Endothelial cell of umbilical vein (primary cell): ENCODE results near the gene PIK3R4. TPM values are rescaled to one million over a fixed set of nuclear protein-coding genes. Genes with fewer than 3 reads are reported as not detected.
A peak's percentile ranks its signal among the peaks of the same experiment; 100 is the strongest.

ENCODE experiments used
- BruUV-seq: library from RNA; stranded (reverse); fragments of 400-500 nt; replicated peaks from 2 replicates; lab custom pipeline; 2021; lab: Mats Ljungman, UMichigan
- CTCF ChIA-PET: fragments of 300-600, 350-600 bp; sonication (Branson Sonifier 250); formaldehyde crosslinking; loops from one replicate; lab custom pipeline; 2021; ENCODE audit warnings: antibody characterized with exemption, inconsistent platforms; lab: Charles Lee
- POLR2A ChIA-PET: fragments of 300-600, 350-600 bp; sonication (Branson Sonifier 250); formaldehyde crosslinking; loops from one replicate; lab custom pipeline; 2021; ENCODE audit warnings: antibody characterized with exemption, inconsistent platforms; lab: Charles Lee
- DNase-seq: peaks from one replicate; pipeline ENCODE4 v3.0.0-alpha.2; 2011; ENCODE audit warnings: low read depth, low spot score
- FAIRE-seq: peaks from 2 replicates; lab custom pipeline; 2011; peaks lifted over from hg19 to GRCh38; lab: Jason Lieb, UNC
- H2AFZ ChIP-seq: 2 replicates; pipeline ENCODE4 v1.6.0; 2012; ENCODE audit warnings: low read depth, low read length, control low read depth, inconsistent platforms
- H3K27ac ChIP-seq: 2 replicates; pipeline ENCODE4 v1.5.1; 2011; ENCODE audit warnings: low read depth, mild to moderate bottlenecking, control low read depth, low read length, moderate library complexity; ENCODE audit not compliant: insufficient read depth
- H3K27me3 ChIP-seq, 2 experiments: 2 replicates each; pipeline versions ENCODE4 v1.6.0 to v1.6.1; 2011; ENCODE audit warnings: low read length in 2 of 2, mixed read lengths in 1 of 2; ENCODE audit not compliant: control insufficient read depth in 2 of 2, insufficient read depth in 2 of 2
- H3K36me3 ChIP-seq, 2 experiments: 2 replicates in 1 of 2; 3 replicates in 1 of 2; pipeline ENCODE4 v1.5.1; 2011; ENCODE audit warnings: low read length in 2 of 2, mild to moderate bottlenecking in 1 of 2, moderate library complexity in 1 of 2; ENCODE audit not compliant: control insufficient read depth in 2 of 2, insufficient read depth in 2 of 2; ENCODE audit errors: extremely low read depth in 1 of 2
- H3K4me1 ChIP-seq: 3 replicates; pipeline ENCODE4 v1.5.1; 2011; ENCODE audit warnings: mild to moderate bottlenecking, low read length; ENCODE audit not compliant: control insufficient read depth, insufficient read depth; ENCODE audit errors: extremely low read depth
- H3K4me2 ChIP-seq: 2 replicates; pipeline ENCODE4 v1.6.1; 2011; ENCODE audit warnings: low read length, control low read depth, mixed read lengths; ENCODE audit not compliant: insufficient read depth
- H3K4me3 ChIP-seq, 3 experiments: fragments of 200-600 bp in 1 of 3; sonication (generic), shearing (Covaris generic) in 1 of 3; replicated peaks in 1 of 3; 2 replicates each; pipeline ENCODE4 v1.5.1; 2011 to 2016; ENCODE audit warnings: control low read depth in 3 of 3, low read length in 3 of 3, mild to moderate bottlenecking in 2 of 3, inconsistent platforms in 1 of 3, low read depth in 1 of 3, moderate library complexity in 1 of 3; ENCODE audit not compliant: insufficient read depth in 1 of 3
- H3K79me2 ChIP-seq: 2 replicates; pipeline ENCODE4 v1.6.0; 2012; ENCODE audit warnings: low read length, inconsistent platforms; ENCODE audit not compliant: control insufficient read depth, insufficient read depth
- H3K9ac ChIP-seq: replicated peaks from 2 replicates; pipeline ENCODE3; 2011; ENCODE audit warnings: low read length, control low read depth; ENCODE audit not compliant: insufficient read depth; ENCODE audit errors: extremely low read depth
- H3K9me1 ChIP-seq: replicated peaks from 3 replicates; pipeline ENCODE4 v1.6.0; 2011; ENCODE audit warnings: mild to moderate bottlenecking, low read length; ENCODE audit not compliant: control insufficient read depth, insufficient read depth; ENCODE audit errors: extremely low read depth
- H3K9me3 ChIP-seq: replicated peaks from 2 replicates; pipeline ENCODE4 v1.5.1; 2012; ENCODE audit warnings: low read length, inconsistent platforms; ENCODE audit not compliant: control insufficient read depth, insufficient read depth
- H4K20me1 ChIP-seq: replicated peaks from 2 replicates; pipeline ENCODE3; 2011; ENCODE audit warnings: mild to moderate bottlenecking, low read length; ENCODE audit not compliant: control insufficient read depth, insufficient read depth; ENCODE audit errors: extremely low read depth
- CTCF ChIP-seq, 2 donors: IDR thresholded peaks; 1 replicate in 1 of 2; 2 replicates in 1 of 2; pipeline ENCODE4 v1.5.1; 2011; ENCODE audit warnings: low read length in 2 of 2, mild to moderate bottlenecking in 2 of 2, moderate library complexity in 2 of 2, control low read depth in 1 of 2, inconsistent platforms in 1 of 2, low read depth in 1 of 2; ENCODE audit not compliant: insufficient read depth in 1 of 2; ENCODE audit errors: extremely low read depth in 1 of 2
- EZH2 ChIP-seq: IDR thresholded peaks from 2 replicates; pipeline ENCODE4 v1.6.1; 2012; ENCODE audit warnings: borderline replicate concordance, low read depth, mild to moderate bottlenecking, moderate library complexity, low read length, inconsistent platforms; ENCODE audit not compliant: severe bottlenecking
- FOS ChIP-seq: IDR thresholded peaks from 2 replicates; pipeline ENCODE4 v1.6.1; 2011; ENCODE audit warnings: mild to moderate bottlenecking, low read length, moderate library complexity, borderline replicate concordance; ENCODE audit not compliant: insufficient read depth
- GATA2 ChIP-seq: IDR thresholded peaks from 2 replicates; pipeline ENCODE4 v1.7.0; 2011; ENCODE audit warnings: low read depth, mild to moderate bottlenecking, moderate library complexity, mixed read lengths, low read length; ENCODE audit not compliant: insufficient read length, insufficient read depth
- JUN ChIP-seq: IDR thresholded peaks from 2 replicates; pipeline ENCODE4 v1.6.1; 2011; ENCODE audit warnings: borderline replicate concordance, low read depth; ENCODE audit not compliant: insufficient read length, insufficient read depth
- MYC ChIP-seq: IDR thresholded peaks from one replicate; pipeline ENCODE4 v1.6.1; 2011; ENCODE audit warnings: mild to moderate bottlenecking, low read depth, low read length
- POLR2A ChIP-seq: IDR thresholded peaks from 2 replicates; pipeline ENCODE4 v1.6.1; 2012; ENCODE audit warnings: low read depth, mild to moderate bottlenecking, control low read depth, low read length
- POLR2AphosphoS5 ChIP-seq: IDR thresholded peaks from 2 replicates; pipeline ENCODE4 v1.6.1; 2012; ENCODE audit warnings: low read depth, mild to moderate bottlenecking, control low read depth, low read length, moderate library complexity; ENCODE audit not compliant: insufficient read depth
- dilution Hi-C: fragments of 300-500 bp; cut with MboI; formaldehyde crosslinking; loops from one replicate; pipeline ENCODE4 v1.15.0; 2019; ENCODE audit warnings: low sequenced_read_pairs; ENCODE audit not compliant: extremely low pct_ligation_motif_present
- intact Hi-C: fragments of 100-400 bp; cut with micrococcal nuclease; formaldehyde crosslinking; loops from one replicate; pipeline ENCODE4 v1.10.0; 2022
- polyA plus RNA-seq, 4 experiments: library from polyadenylated mRNA; depleted of rRNA in 3 of 4; stranded (reverse) in 3 of 4; unstranded in 1 of 4; fragments of >200 nt; gene quantifications; 2 replicates each; pipeline versions ENCODE4 v1.2.1 to v1.2.3, GENCODE V29; 2011 to 2012; ENCODE audit warnings: missing spikeins in 1 of 4
- total RNA-seq: library from RNA; stranded (reverse); gene quantifications from 2 replicates; pipeline ENCODE4 v1.2.3, GENCODE V29; 2021
- TF ChIP-seq, protein P1 (sequence below): IDR thresholded peaks from 2 replicates; pipeline ENCODE4 v1.6.1; 2011; ENCODE audit not compliant: insufficient read depth, insufficient read length

Gene PIK3R4
- total and polyA plus RNA-seq, 2 donors (not counting 3 experiments of a cell fraction or from before 2014, with no cell fraction given), result 23.0 to 43.1 TPM

DNA sequence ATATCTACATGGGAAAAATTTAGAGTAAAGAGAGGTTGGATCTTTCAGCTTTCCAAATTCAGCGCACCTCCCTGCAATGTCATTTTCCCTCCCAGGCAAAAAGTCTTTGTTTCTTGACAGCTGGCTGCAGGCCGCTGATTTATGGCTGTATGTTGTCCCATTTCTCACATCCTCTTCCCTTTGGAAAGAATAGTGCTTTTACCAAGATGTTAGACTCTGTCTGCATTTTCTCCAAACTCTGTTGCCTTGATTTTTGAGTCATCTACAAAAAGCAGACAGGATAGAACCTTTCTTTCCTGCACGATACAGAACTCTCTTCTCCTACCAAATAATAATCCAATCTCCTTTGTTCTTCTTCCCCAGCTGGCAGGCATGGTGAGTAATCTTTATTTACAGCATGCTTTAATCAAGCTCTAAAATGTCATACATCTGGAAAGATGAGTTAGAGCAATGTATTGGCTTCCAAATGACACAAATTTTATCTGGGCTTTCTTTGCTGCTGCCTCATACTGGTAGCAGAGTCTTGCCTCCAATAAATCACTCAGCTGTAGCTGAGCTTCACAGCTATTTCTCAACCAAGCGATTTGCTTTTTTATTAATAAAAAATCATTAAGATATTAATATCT is 101.9 kb downstream of the PIK3R4 start:
- Histone ChIP-seq H3K4me1 (no peaks in the 10 kb centered on the region), H3K79me2 (no peaks in the 10 kb centered on the region), H3K9ac (no peak overlapping the region), H3K4me2 (no peak overlapping the region), H2AFZ (no peak overlapping the region), H4K20me1 (no peaks in the 10 kb centered on the region), H3K9me3 (no peaks in the 10 kb centered on the region), H3K4me3 (no peak overlapping the region), H3K36me3 (no peaks in the 10 kb centered on the region), H3K27me3 (no peaks in the 10 kb centered on the region), H3K27ac (no peak overlapping the region), H3K9me1 (no peaks in the 10 kb centered on the region)
- FAIRE-seq (no peak), DNase-seq (peak; percentile 5)
- POLR2A ChIA-PET, result no interaction called here
- dilution Hi-C loops (no loop called here), intact Hi-C loops (no loop called here)
- TF ChIP-seq CTCF (IDR thresholded peaks at IDR 0.05; ENCODE audit: extremely low read depth in 1 of 2, insufficient read depth in 1 of 2, low read depth in 1 of 2, low read length in 2 of 2) (no peak), JUN (no peak), MYC (no peak), FOS (no peak), POLR2A (no peak), POLR2AphosphoS5 (no peak), GATA2 (no peak), EZH2 (no peak)
- TF ChIP-seq, protein P1, sequence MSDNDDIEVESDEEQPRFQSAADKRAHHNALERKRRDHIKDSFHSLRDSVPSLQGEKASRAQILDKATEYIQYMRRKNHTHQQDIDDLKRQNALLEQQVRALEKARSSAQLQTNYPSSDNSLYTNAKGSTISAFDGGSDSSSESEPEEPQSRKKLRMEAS, result no peak
- no TSS peak for BruUV-seq
- CTCF ChIA-PET, result no interaction called here
